LNCaP clone FGC (cell line): Measurements from ENCODE around the gene KCNG2.

Experiments
- DNase-seq: peaks from one replicate; pipeline ENCODE4 v3.0.0-alpha.2; 2011; ENCODE audit warnings: low read depth
- H3K4me3 ChIP-seq: 2 replicates; pipeline ENCODE4 v1.5.1; 2011; ENCODE audit warnings: mild to moderate bottlenecking, low read depth, low read length, control low read depth
- CTCF ChIP-seq: IDR thresholded peaks from 2 replicates; pipeline ENCODE4 v1.5.1; 2012; ENCODE audit warnings: mild to moderate bottlenecking; ENCODE audit not compliant: control insufficient read depth, insufficient read depth; ENCODE audit errors: extremely low read depth

The KCNG2 gene

GRCh38 chr18:79924814-79925731, 127.3 kb downstream of the KCNG2 start:
- no peak for TF ChIP-seq CTCF
- no peak overlapping the region for H3K4me3 ChIP-seq
- DNase-seq = no peak

- no peak overlapping the region for H3K4me3 ChIP-seq
- DNase-seq = no peak
- no peak for TF ChIP-seq CTCF
Observed at GRCh38 chr18:79926306-79926705, 128.6 kb downstream of the KCNG2 start.

- DNase-seq = no peak
- TF ChIP-seq CTCF = no peak
- no peak overlapping the region for H3K4me3 ChIP-seq
Observed at GRCh38 chr18:79926715-79927606, 129.2 kb downstream of the KCNG2 start.

GRCh38 chr18:79927607-79928562, 130.1 kb downstream of the KCNG2 start:
- DNase-seq = no peak
- no peak overlapping the region for H3K4me3 ChIP-seq

GRCh38 chr18:79928563-79928960, 130.8 kb downstream of the KCNG2 start:
- no peak for DNase-seq

More at GRCh38 chr18:79927607-79928562, 130.1 kb downstream of the KCNG2 start:
- TF ChIP-seq CTCF = no peak

More at GRCh38 chr18:79928563-79928960, 130.8 kb downstream of the KCNG2 start:
- H3K4me3 ChIP-seq = no peak overlapping the region
- TF ChIP-seq CTCF = no peak
